ENCODE results near the gene IFNL4. TPM values are rescaled to one million over a fixed set of nuclear protein-coding genes. Genes with fewer than 3 reads are reported as not detected.
"Not testable (repeated sequence)": the region's sequence is repeated elsewhere in the genome, so short reads cannot be mapped to it uniquely, and the experiment has no call there.

IFNL4 gene
- polyA plus RNA-seq, result under 1 TPM in 1 of 3 donors, not detected in 2; 0.45 TPM

DNA sequence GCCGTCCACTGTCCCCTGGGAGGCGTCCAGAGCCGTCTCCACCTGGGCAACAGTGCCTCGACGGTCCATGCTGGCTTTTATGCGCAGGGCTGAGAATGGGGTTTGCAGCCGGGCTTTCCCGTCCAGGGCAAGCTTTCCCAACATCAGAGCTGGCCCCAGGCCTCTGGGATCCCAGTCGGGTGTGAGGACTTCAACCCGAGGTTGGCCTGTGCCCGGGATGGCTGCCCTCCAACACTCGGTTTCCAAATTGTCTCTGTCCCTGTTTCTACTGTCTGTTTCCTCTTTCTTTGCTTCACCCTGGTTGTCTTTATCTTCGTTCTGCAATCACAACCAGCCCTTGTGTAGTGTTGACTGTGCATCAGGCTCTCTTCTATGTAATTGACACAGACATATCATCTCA, at the start of gene IFNL4:
IFNL4 (minus strand) TSS at position 51 of the 400 bp plus-strand sequence.
- H3K4me3 Mint-ChIP-seq, result peak within 1 kb of the TSS in 2 of 5 donors; percentile 40 to 80
- H3K9me3 Mint-ChIP-seq, result no peaks in the 10 kb centered on the region
- H3K36me3 Mint-ChIP-seq, result no peaks in the 10 kb centered on the region
- no peak within 1 kb of the TSS for H3K27ac Mint-ChIP-seq
- peaks cover 5 to 6% of the 10 kb centered on the region in 2 donors for H3K4me1 Mint-ChIP-seq
- H3K27me3 Mint-ChIP-seq (ENCODE audit: low read depth in 3 of 3), result peaks cover 2 to 11% (median 5%) of the 10 kb centered on the region in 3 donors
- DNase-seq, result no peak

DNA sequence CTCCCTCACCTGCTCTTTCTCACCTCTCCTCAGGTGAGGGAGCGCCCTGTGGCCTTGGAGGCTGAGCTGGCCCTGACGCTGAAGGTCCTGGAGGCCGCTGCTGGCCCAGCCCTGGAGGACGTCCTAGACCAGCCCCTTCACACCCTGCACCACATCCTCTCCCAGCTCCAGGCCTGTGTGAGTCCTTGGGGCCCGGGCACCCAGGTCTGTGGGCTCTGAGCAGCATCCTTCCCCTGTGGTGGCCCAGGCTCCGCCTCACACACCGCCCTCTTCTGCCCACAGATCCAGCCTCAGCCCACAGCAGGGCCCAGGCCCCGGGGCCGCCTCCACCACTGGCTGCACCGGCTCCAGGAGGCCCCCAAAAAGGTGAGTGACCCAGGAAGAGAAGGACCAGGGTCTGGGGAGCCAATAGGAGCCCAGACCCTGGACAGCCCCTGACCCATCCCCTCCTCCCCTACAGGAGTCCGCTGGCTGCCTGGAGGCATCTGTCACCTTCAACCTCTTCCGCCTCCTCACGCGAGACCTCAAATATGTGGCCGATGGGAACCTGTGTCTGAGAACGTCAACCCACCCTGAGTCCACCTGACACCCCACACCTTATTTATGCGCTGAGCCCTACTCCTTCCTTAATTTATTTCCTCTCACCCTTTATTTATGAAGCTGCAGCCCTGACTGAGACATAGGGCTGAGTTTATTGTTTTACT, 49.4 kb upstream of the IFNL4 start:
- peak overlapping the region; percentile 84 to 97 (median 90) for H3K27ac Mint-ChIP-seq
- peaks cover 19 to 23% (median 21%) of the 10 kb centered on the region in 3 donors for H3K27me3 Mint-ChIP-seq (ENCODE audit: low read depth in 3 of 3)
- no peaks in the 10 kb centered on the region for H3K9me3 Mint-ChIP-seq
- H3K4me1 Mint-ChIP-seq, result peaks cover 52 to 66% of the 10 kb centered on the region in 2 donors
- peak overlapping the region; percentile 81 to 89 (median 83) for H3K4me3 Mint-ChIP-seq
- H3K36me3 Mint-ChIP-seq, result no peaks in the 10 kb centered on the region
- peak; percentile 92 to 94 (median 93) for DNase-seq

DNA sequence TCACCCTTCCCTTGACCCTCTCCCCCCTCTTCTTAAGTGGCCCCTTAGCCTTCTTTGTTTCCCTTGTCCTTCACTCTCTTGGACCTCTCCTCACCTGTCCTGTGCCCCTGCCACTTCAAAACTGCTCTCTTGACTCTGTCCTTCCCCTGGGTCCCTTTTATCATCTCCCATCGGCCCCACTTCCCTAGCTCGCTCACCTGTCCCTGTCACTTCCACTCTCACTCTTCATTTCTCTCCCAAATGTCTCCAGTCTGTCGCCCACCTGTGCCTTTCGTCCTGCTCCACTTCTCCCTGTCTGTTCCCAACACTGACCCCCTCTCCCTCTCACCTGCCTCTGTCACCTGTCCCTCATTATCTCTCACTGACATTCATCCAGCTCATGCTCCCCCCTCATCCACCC, 48.2 kb upstream of the IFNL4 start:
- peak overlapping the region; percentile 54 to 81 (median 63) for H3K4me3 Mint-ChIP-seq
- H3K27me3 Mint-ChIP-seq (ENCODE audit: low read depth in 3 of 3), result peaks cover 19 to 23% (median 21%) of the 10 kb centered on the region in 3 donors
- H3K36me3 Mint-ChIP-seq, result no peaks in the 10 kb centered on the region
- H3K9me3 Mint-ChIP-seq, result no peaks in the 10 kb centered on the region
- DNase-seq, result no peak
- H3K27ac Mint-ChIP-seq, result peak overlapping the region in 5 of 6 donors; percentile 56 to 91 (median 78)
- peaks cover 52 to 61% of the 10 kb centered on the region in 2 donors for H3K4me1 Mint-ChIP-seq

DNA sequence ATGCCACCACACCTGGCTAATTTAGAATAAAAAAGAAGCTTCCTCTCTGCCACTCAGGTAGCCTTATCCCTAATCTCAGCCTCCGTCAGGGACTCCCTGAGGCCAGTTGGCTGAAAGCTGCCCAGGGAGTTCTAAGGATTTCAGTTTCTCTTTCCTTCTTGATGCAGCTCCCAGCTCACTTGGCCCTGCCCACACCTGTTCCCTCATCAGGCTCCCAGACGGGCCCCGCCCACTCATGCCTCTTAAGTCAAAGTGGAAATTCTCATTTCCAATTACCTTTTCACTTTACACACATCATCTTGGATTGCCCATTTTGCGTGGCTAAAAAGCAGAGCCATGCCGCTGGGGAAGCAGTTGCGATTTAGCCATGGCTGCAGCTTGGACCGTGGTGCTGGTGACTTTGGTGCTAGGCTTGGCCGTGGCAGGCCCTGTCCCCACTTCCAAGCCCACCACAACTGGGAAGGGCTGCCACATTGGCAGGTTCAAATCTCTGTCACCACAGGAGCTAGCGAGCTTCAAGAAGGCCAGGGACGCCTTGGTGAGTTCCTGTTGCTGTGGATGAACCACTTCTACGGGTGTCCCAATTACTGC, 47.5 kb upstream of the IFNL4 start, which contains the start of gene IFNL1:
IFNL1 (plus strand) TSS at position 353 of the 591 bp plus-strand sequence; CDS start at position 368, 15 bp downstream.
- peak within 1 kb of the TSS; percentile 54 to 81 (median 63) for H3K4me3 Mint-ChIP-seq
- no peaks in the 10 kb centered on the region for H3K36me3 Mint-ChIP-seq
- peaks cover 50 to 55% of the 10 kb centered on the region in 2 donors for H3K4me1 Mint-ChIP-seq
- peaks cover 19 to 23% (median 21%) of the 10 kb centered on the region in 3 donors for H3K27me3 Mint-ChIP-seq (ENCODE audit: low read depth in 3 of 3)
- no peak for DNase-seq
- H3K9me3 Mint-ChIP-seq, result no peaks in the 10 kb centered on the region
- H3K27ac Mint-ChIP-seq, result peak within 1 kb of the TSS; percentile 56 to 91 (median 74)

DNA sequence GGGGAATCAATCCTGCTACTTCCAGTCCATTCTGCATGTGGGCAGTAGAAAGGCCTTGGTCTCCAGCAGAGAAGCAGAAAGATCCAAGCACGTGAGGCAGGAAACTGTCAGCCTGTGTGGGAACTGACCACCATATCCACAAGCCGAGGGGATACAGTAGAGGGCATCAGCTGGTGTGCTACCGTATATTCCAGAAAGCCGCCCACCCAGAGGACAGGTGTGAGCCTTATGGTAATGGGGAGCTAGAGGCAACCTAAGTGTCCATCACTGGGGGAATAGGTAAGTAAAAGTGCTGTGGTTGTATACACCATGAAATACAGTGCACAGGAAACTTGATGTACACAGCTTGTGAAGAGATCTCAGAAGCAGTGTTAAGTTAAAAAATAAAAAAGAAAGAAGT, 44.7 kb upstream of the IFNL4 start:
- H3K9me3 Mint-ChIP-seq, result no peaks in the 10 kb centered on the region
- peaks cover 28 to 31% of the 10 kb centered on the region in 2 donors for H3K4me1 Mint-ChIP-seq
- H3K27me3 Mint-ChIP-seq (ENCODE audit: low read depth in 3 of 3), result peaks cover 9 to 13% (median 10%) of the 10 kb centered on the region in 3 donors
- no peak overlapping the region for H3K4me3 Mint-ChIP-seq
- peaks cover 0 to 4% (median 0%) of the 10 kb centered on the region in 3 donors for H3K36me3 Mint-ChIP-seq
- H3K27ac Mint-ChIP-seq, result no peak overlapping the region
- DNase-seq, result no peak

DNA sequence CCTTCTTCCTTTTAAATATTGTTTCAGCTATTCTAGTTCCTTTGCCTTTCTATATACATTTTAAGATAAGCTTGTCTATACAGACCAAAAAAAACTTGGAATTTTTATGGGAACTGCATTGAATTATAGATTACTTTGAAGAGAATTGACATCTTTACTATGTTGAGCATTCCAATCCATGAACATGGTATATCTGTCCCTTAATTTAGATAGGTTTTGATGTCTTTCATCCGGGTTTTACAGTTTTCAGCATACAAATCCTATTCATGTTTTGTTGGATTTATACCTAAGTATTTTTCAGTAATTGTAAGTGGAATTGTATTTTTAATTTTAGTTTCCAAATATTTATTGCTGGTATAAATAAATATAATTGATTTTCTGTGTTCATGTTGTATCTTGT, 35.4 kb upstream of the IFNL4 start:
- no peaks in the 10 kb centered on the region for H3K9me3 Mint-ChIP-seq
- H3K4me1 Mint-ChIP-seq, result no peaks in the 10 kb centered on the region
- H3K36me3 Mint-ChIP-seq, result peaks cover 3 to 10% (median 4%) of the 10 kb centered on the region in 3 donors
- no peak overlapping the region for H3K27ac Mint-ChIP-seq
- peaks cover 0 to 2% (median 0%) of the 10 kb centered on the region in 3 donors for H3K27me3 Mint-ChIP-seq (ENCODE audit: low read depth in 3 of 3)
- no peak for DNase-seq
- no peak overlapping the region for H3K4me3 Mint-ChIP-seq

DNA sequence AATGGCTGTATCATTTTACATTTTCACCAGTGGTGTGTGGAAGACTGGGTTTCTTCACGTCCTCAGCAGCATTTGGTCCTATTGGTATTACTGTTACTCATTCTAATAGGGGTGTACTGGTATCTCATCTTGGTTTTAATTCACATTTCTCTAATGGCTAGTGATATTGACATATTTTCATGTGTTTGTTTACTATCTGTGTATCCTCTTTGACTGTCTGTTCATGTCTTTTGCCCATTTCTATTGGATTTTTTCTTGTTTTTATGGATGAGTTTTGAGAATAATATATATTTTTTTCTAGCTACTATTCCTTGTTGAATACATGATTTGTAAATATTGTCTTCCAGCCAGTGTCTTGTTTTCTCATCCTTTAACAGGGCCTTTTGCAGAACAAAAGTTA, 33.4 kb upstream of the IFNL4 start:
- no peaks in the 10 kb centered on the region for H3K9me3 Mint-ChIP-seq
- DNase-seq, result no peak
- peaks cover 0 to 3% (median 0%) of the 10 kb centered on the region in 3 donors for H3K27me3 Mint-ChIP-seq (ENCODE audit: low read depth in 3 of 3)
- peaks cover 0 to 3% (median 3%) of the 10 kb centered on the region in 3 donors for H3K36me3 Mint-ChIP-seq
- H3K4me3 Mint-ChIP-seq, result no peak overlapping the region
- H3K4me1 Mint-ChIP-seq, result no peaks in the 10 kb centered on the region
- no peak overlapping the region for H3K27ac Mint-ChIP-seq

DNA sequence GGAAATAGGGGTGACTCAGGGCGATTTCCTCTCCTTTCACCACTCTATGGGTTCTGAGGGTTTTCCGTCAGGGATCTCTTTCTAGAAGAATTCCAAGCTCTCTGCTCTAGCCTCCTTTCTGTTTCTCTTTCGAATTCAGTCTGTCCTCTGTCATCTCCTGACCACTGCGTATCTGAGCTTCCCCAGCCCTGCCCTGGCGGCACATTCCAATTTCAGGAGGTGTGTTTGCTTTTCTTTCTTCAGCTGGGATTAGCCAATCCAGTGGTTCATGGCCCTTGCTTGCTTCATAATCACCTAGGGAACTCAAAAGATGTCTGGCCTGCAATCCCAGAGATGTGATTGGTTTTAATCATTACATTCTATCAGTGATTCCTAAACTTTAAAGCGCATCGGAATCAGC, 28.9 kb upstream of the IFNL4 start:
- no peak overlapping the region for H3K4me3 Mint-ChIP-seq
- H3K27ac Mint-ChIP-seq, result no peak overlapping the region
- no peaks in the 10 kb centered on the region for H3K4me1 Mint-ChIP-seq
- H3K9me3 Mint-ChIP-seq, result no peaks in the 10 kb centered on the region
- H3K36me3 Mint-ChIP-seq, result peaks cover 0 to 3% (median 0%) of the 10 kb centered on the region in 3 donors
- H3K27me3 Mint-ChIP-seq (ENCODE audit: low read depth in 3 of 3), result peaks cover 0 to 3% (median 0%) of the 10 kb centered on the region in 3 donors
- DNase-seq, result no peak

DNA sequence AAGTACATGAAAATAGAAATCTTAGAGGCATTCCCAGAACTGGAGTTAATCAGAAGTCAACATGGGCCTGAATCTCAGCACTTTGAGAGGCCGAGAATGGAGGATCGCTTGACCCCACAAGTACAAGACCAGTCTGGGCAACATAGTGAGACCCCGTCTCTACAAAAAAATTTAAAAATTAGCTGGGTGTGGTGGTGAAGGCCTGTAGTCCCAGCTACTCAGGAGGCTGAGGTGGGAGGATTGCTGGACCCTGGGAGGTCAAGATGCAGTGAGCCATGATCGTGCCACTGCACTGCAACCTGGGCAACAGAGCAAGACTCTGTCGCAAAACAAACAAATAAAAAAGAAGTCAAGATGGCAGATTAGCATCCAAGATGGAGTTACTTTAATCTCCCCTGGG, 28.1 kb upstream of the IFNL4 start:
- H3K9me3 Mint-ChIP-seq, result no peaks in the 10 kb centered on the region
- H3K36me3 Mint-ChIP-seq, result peaks cover 0 to 3% (median 0%) of the 10 kb centered on the region in 3 donors
- H3K27ac Mint-ChIP-seq, result no peak overlapping the region
- no peak for DNase-seq
- H3K4me3 Mint-ChIP-seq, result no peak overlapping the region
- H3K27me3 Mint-ChIP-seq (ENCODE audit: low read depth in 3 of 3), result peaks cover 0 to 3% (median 2%) of the 10 kb centered on the region in 3 donors
- H3K4me1 Mint-ChIP-seq, result no peaks in the 10 kb centered on the region

DNA sequence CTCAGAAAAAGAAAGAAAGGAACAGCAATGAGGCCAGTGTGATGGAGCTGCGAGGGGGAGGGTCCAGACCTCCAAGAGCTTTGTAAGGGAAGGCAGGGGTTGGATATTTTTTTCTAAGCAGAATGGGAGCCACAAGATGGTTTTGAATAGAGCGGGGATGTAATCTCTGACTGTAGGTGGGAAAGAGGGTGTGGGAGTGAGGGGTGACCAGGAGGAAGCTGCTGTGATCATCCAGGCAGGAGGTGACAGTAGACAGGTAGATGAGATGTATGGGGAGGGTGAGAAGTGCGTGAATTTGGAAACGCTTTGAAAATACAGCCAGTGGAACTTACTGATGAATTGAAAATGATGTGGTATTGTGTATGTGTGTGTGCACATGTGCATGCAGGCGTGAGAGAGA, 26.9 kb upstream of the IFNL4 start:
- Mint-ChIP-seq H3K36me3 (peaks cover 0 to 3% (median 3%) of the 10 kb centered on the region in 3 donors), H3K4me1 (no peaks in the 10 kb centered on the region), H3K27me3 (ENCODE audit: low read depth in 3 of 3) (peaks cover 2 to 3% (median 2%) of the 10 kb centered on the region in 3 donors), H3K27ac (no peak overlapping the region), H3K4me3 (no peak overlapping the region), H3K9me3 (no peaks in the 10 kb centered on the region)
- DNase-seq, result no peak

DNA sequence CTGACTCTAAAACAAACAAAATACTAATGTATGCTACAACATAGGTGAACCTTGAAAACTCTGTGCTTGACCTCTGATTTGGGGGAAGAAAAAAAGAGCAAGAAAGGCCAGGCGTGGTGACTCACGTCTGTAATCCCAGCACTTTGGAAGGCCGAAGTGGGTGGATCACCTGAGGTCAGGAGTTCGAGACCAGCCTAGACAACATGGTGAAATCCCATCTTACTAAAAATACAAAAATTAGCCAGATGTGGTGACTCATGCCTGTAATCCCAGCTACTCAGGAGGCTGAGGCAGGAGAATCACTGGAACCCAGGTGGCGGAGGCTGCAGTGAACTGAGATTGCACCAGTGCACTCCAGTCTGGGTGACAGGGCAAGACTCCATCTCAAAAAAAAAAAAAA, 25.2 kb upstream of the IFNL4 start:
- not testable (repeated sequence) for H3K9me3 Mint-ChIP-seq; H3K4me1 Mint-ChIP-seq; DNase-seq; H3K36me3 Mint-ChIP-seq; H3K27me3 Mint-ChIP-seq (ENCODE audit: low read depth in 3 of 3); H3K4me3 Mint-ChIP-seq
- H3K27ac Mint-ChIP-seq, result peak overlapping the region in 1 of 6 donors; percentile 5

DNA sequence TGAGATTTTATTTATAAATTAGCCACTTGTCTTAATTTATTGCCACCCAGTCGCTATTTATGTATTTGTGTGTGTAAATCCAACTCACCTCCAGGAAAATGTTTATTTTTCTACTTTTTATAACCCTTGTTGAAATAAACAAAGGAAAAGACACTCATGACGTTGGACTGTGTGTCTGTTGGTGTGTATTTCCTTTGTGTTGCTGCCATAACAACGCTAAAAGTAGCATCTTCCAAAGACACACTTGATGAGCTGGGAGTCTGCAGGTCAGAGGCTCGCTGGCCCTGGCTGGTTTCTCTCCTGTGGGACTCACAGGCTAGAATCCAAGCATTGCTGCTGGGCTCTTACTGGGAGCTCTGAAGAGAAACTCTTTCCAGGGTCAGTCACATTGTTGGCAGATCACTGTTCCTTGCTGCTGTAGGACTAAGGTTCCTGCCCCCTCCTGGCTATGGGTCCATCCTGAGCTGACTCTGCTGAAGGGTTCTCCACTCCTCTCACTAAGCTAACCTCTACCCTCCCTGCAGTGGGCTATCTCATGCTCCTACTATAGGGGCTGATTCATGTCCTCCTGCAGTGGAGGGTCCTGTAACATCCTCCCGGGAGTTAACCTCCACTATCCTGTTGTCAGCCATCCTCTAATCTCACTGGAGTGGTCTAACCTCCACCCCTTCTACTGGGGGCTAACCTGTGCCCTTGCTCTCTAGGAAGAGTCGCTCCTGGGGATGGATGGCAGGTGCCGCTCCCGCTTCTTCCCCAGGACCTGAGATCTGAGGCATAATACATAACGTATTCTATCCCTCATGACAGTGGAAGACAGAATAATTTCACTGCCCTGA, 21.6 kb upstream of the IFNL4 start:
- no peaks in the 10 kb centered on the region for H3K9me3 Mint-ChIP-seq
- no peak overlapping the region for H3K27ac Mint-ChIP-seq
- DNase-seq, result no peak
- H3K27me3 Mint-ChIP-seq (ENCODE audit: low read depth in 3 of 3), result peaks cover 0 to 8% (median 5%) of the 10 kb centered on the region in 3 donors
- H3K4me1 Mint-ChIP-seq, result peaks cover 0 to 3% of the 10 kb centered on the region in 2 donors
- H3K4me3 Mint-ChIP-seq, result no peak overlapping the region
- peaks cover 0 to 4% (median 0%) of the 10 kb centered on the region in 3 donors for H3K36me3 Mint-ChIP-seq

DNA sequence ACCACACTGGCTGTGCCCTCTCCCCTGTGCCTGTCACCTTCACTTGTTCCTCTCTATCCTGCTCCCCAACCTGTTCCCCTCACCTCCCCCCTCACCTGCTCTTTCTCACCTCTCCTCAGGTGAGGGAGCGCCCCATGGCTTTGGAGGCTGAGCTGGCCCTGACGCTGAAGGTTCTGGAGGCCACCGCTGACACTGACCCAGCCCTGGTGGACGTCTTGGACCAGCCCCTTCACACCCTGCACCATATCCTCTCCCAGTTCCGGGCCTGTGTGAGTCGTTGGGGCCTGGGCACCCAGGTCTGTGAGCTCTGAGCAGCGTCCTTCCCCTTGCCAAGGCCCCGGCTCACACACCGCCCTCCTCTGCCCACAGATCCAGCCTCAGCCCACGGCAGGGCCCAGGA, 20.7 kb upstream of the IFNL4 start:
- H3K4me3 Mint-ChIP-seq; H3K36me3 Mint-ChIP-seq; H3K27ac Mint-ChIP-seq; H3K27me3 Mint-ChIP-seq (ENCODE audit: low read depth in 3 of 3); DNase-seq; H3K9me3 Mint-ChIP-seq; H3K4me1 Mint-ChIP-seq: not testable (repeated sequence)
